Adrenal gland (tissue), 5 donors: Measurements from ENCODE around the gene HYAL3.

Source experiments
- CTCF ChIP-seq, 6 experiments: fragments of 450-650 bp in 4 of 6; fragments of 200-600 bp in 2 of 6; sonication (generic) in 1 of 6; IDR thresholded peaks; 1 replicate in 5 of 6; 2 replicates in 1 of 6; pipeline versions ENCODE4 v1.5.1 to v1.8.0; 2016 to 2021; ENCODE audit warnings: antibody characterized with exemption in 6 of 6, mild to moderate bottlenecking in 2 of 6, moderate library complexity in 1 of 6
- POLR2A ChIP-seq, 2 donors: fragments of 450-650 bp; IDR thresholded peaks; one replicate each; pipeline ENCODE4 v1.6.1; 2017; ENCODE audit warnings: antibody characterized with exemption in 2 of 2, mild to moderate bottlenecking in 2 of 2, moderate library complexity in 1 of 2
- donor health status: DM: no; HTN: no; CAD: no.

- TF ChIP-seq CTCF (IDR thresholded peaks at IDR 0.05), result no peak
- TF ChIP-seq POLR2A (IDR thresholded peaks at IDR 0.05), result no peak
Measured at GRCh38 chr3:50255251-50255615, 44.0 kb downstream of the HYAL3 start.
